ENCODE results near the gene OLFML2B. TPM values are rescaled to one million over a fixed set of nuclear protein-coding genes. Genes with fewer than 3 reads are reported as not detected.
A peak's percentile ranks its signal among the peaks of the same experiment; 100 is the strongest.

OLFML2B gene
- polyA plus RNA-seq, 2 of the 4 experiments (the other 2 are of a cell fraction), result 0.10 to 0.79 TPM

DNA sequence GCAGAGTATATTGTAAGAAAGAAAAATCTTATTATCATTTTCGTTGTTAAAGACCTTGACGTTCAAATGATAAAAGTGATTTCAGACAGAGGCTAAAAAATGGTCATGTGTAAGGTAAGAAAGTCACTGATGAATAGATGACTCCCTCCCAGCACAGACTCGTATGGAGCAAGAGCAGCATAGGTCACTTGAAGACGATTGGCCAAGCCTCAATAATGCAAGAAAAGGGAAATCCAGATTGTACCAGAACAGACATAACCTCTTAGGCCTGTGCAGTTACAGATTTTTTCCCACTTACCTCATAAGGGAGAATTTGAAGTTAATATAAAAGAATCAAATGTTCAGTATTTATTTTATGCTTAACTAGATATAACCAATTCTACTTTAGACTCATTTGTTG lies 16.3 kb upstream of the OLFML2B start:
- H3K9me3 ChIP-seq, result no peaks in the 10 kb centered on the region
- WGBS (ENCODE audit: missing lambda C conversion rate), result 24% methylated on average over 4 of the region's 4 CpGs
- CTCF ChIA-PET, result interaction anchor here (0.6 to 3.0 kb wide), 2 partner anchors 247 to 248 kb away, joined by 3 to 21 read pairs; no protein-coding TSS in a partner anchor
- POLR2A ChIA-PET, result no interaction called here
- FAIRE-seq (no peak), ATAC-seq (no peak), DNase-seq (ENCODE audit: low read depth in 1 of 2, low spot score in 1 of 2) (no peak)
- no peak overlapping the region for H3K4me3 ChIP-seq
- peaks cover 6% of the 10 kb centered on the region; the same call in 2 of the 3 replicates for H3K4me1 ChIP-seq
- H3K27ac ChIP-seq, result no peak overlapping the region
- TF ChIP-seq, protein P1, sequence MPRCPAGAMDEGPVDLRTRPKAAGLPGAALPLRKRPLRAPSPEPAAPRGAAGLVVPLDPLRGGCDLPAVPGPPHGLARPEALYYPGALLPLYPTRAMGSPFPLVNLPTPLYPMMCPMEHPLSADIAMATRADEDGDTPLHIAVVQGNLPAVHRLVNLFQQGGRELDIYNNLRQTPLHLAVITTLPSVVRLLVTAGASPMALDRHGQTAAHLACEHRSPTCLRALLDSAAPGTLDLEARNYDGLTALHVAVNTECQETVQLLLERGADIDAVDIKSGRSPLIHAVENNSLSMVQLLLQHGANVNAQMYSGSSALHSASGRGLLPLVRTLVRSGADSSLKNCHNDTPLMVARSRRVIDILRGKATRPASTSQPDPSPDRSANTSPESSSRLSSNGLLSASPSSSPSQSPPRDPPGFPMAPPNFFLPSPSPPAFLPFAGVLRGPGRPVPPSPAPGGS (IDR thresholded peaks at IDR 0.05), result no peak
- TF ChIP-seq, protein P2, sequence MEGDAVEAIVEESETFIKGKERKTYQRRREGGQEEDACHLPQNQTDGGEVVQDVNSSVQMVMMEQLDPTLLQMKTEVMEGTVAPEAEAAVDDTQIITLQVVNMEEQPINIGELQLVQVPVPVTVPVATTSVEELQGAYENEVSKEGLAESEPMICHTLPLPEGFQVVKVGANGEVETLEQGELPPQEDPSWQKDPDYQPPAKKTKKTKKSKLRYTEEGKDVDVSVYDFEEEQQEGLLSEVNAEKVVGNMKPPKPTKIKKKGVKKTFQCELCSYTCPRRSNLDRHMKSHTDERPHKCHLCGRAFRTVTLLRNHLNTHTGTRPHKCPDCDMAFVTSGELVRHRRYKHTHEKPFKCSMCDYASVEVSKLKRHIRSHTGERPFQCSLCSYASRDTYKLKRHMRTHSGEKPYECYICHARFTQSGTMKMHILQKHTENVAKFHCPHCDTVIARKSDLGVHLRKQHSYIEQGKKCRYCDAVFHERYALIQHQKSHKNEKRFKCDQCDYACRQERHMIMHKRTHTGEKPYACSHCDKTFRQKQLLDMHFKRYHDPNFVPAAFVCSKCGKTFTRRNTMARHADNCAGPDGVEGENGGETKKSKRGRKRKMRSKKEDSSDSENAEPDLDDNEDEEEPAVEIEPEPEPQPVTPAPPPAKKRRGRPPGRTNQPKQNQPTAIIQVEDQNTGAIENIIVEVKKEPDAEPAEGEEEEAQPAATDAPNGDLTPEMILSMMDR (IDR thresholded peaks at IDR 0.05), result no peak
- TF ChIP-seq CEBPB (IDR thresholded peaks at IDR 0.05), result no peak
- no peak for TF ChIP-seq PHF8 (IDR thresholded peaks at IDR 0.05; ENCODE audit: borderline replicate concordance, low read depth)
- no peak for TF ChIP-seq GATA3 (IDR thresholded peaks at IDR 0.05; ENCODE audit: borderline replicate concordance)
- TF ChIP-seq NFE2L2 (conservative IDR thresholded peaks at IDR 0.05; ENCODE audit: low read length), result no peak
- TF ChIP-seq KDM1A (IDR thresholded peaks at IDR 0.05; ENCODE audit: low read depth), result no peak
- no peak for TF ChIP-seq ZFP36 (IDR thresholded peaks at IDR 0.05; ENCODE audit: borderline replicate concordance, partially characterized antibody)
- no peak for TF ChIP-seq FOSB (CRISPR knock-in tag; IDR thresholded peaks at IDR 0.05)
- TF ChIP-seq ZC3H11A (IDR thresholded peaks at IDR 0.05), result no peak
- TF ChIP-seq, protein P3, sequence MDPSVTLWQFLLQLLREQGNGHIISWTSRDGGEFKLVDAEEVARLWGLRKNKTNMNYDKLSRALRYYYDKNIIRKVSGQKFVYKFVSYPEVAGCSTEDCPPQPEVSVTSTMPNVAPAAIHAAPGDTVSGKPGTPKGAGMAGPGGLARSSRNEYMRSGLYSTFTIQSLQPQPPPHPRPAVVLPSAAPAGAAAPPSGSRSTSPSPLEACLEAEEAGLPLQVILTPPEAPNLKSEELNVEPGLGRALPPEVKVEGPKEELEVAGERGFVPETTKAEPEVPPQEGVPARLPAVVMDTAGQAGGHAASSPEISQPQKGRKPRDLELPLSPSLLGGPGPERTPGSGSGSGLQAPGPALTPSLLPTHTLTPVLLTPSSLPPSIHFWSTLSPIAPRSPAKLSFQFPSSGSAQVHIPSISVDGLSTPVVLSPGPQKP (IDR thresholded peaks at IDR 0.05; ENCODE audit: low read depth, low read length), result no peak
- TF ChIP-seq, protein P4, sequence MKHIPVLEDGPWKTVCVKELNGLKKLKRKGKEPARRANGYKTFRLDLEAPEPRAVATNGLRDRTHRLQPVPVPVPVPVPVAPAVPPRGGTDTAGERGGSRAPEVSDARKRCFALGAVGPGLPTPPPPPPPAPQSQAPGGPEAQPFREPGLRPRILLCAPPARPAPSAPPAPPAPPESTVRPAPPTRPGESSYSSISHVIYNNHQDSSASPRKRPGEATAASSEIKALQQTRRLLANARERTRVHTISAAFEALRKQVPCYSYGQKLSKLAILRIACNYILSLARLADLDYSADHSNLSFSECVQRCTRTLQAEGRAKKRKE (CRISPR knock-in tag; IDR thresholded peaks at IDR 0.05; ENCODE audit: low read depth), result no peak
- no peak for TF ChIP-seq RARB (CRISPR knock-in tag; IDR thresholded peaks at IDR 0.05)
- no peak for TF ChIP-seq ZSCAN20 (CRISPR knock-in tag; IDR thresholded peaks at IDR 0.05)
- TF ChIP-seq, protein P5, sequence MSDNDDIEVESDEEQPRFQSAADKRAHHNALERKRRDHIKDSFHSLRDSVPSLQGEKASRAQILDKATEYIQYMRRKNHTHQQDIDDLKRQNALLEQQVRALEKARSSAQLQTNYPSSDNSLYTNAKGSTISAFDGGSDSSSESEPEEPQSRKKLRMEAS (IDR thresholded peaks at IDR 0.05), result no peak
- no peak for TF ChIP-seq SREBF2 (IDR thresholded peaks at IDR 0.05)
- TF ChIP-seq NPAS2 (CRISPR knock-in tag; IDR thresholded peaks at IDR 0.05; ENCODE audit: borderline replicate concordance), result no peak
- no peak for TF ChIP-seq CBX2 (IDR thresholded peaks at IDR 0.05; ENCODE audit: borderline replicate concordance, low read depth)
- no peak for TF ChIP-seq BHLHE40 (IDR thresholded peaks at IDR 0.05; ENCODE audit: low read depth, low read length)
- H3K4me2 ChIP-seq, result no peak overlapping the region

DNA sequence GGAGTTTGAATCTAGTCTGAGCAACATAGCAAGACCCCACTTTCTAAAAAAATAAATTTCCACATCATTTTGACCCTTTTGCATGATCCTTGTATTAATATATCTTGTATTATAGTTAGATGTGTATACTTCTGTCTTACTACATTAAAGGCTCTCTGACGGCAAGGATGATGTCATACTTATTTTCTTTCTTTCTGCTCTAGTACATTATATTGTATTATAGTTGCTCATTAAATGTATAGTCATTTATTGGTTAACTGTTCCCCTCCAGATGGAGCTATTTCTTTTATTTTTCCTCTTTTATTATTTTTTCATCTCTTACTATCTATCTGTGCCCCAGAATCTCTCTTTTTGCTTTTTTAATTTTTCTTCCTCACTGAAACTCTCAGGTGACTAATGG lies 15.0 kb upstream of the OLFML2B start:
- H3K9me3 ChIP-seq, result no peaks in the 10 kb centered on the region
- ChIA-PET POLR2A (no interaction called here), CTCF (interaction anchor here (0.6 to 11.5 kb wide), 11 partner anchors 11 to 509 kb away, joined by 3 to 262 read pairs (median 7); partner anchors contain the start of gene OLFML2B)
- H3K4me3 ChIP-seq, result no peak overlapping the region
- H3K4me2 ChIP-seq, result no peak overlapping the region
- no peak overlapping the region for H3K27ac ChIP-seq
- FAIRE-seq (no peak), ATAC-seq (no peak), DNase-seq (ENCODE audit: low read depth in 1 of 2, low spot score in 1 of 2) (no peak)
- peaks cover 6% of the 10 kb centered on the region; the same call in 2 of the 3 replicates for H3K4me1 ChIP-seq
- WGBS (ENCODE audit: missing lambda C conversion rate), result 38% methylated on average over 1 of the region's 1 CpG
- no peak for TF ChIP-seq RCOR1 (IDR thresholded peaks at IDR 0.05; ENCODE audit: low read depth, low read length)
- TF ChIP-seq, protein P2 (IDR thresholded peaks at IDR 0.05), result peak; percentile 11; the same call in 1 of the 3 replicates
